LNCAP (cell line): ENCODE data around the gene PRKAG3.
A peak's percentile ranks its signal among the peaks of the same experiment; 100 is the strongest.

ENCODE experiments used
- TF ChIP-seq, protein P1 (sequence below): fragments of 450-650 bp; IDR thresholded peaks from 2 replicates; pipeline ENCODE4 v1.5.1; 2017; ENCODE audit warnings: mild to moderate bottlenecking

Gene PRKAG3

DNA sequence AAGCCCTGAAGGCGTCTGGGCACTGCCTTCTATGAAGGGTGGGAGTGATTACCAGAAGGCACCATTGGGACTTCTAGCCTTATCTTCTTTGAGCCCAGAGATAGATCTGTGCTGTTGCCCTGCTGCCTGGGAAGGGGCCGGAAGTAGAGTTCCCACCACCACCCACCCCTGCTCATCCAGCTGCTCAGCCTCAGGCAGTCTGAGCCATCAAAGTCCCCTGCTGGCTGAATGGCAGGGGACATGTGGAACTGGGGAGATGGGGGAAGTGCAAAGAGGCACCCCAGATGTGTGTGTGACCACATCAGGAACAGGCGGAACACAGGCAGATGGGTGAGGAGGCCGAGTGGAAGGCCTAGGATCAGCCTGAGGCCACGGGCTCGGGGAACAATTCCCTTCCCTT is 45.7 kb upstream of the PRKAG3 start:
- TF ChIP-seq, protein P1, sequence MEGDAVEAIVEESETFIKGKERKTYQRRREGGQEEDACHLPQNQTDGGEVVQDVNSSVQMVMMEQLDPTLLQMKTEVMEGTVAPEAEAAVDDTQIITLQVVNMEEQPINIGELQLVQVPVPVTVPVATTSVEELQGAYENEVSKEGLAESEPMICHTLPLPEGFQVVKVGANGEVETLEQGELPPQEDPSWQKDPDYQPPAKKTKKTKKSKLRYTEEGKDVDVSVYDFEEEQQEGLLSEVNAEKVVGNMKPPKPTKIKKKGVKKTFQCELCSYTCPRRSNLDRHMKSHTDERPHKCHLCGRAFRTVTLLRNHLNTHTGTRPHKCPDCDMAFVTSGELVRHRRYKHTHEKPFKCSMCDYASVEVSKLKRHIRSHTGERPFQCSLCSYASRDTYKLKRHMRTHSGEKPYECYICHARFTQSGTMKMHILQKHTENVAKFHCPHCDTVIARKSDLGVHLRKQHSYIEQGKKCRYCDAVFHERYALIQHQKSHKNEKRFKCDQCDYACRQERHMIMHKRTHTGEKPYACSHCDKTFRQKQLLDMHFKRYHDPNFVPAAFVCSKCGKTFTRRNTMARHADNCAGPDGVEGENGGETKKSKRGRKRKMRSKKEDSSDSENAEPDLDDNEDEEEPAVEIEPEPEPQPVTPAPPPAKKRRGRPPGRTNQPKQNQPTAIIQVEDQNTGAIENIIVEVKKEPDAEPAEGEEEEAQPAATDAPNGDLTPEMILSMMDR = no peak

DNA sequence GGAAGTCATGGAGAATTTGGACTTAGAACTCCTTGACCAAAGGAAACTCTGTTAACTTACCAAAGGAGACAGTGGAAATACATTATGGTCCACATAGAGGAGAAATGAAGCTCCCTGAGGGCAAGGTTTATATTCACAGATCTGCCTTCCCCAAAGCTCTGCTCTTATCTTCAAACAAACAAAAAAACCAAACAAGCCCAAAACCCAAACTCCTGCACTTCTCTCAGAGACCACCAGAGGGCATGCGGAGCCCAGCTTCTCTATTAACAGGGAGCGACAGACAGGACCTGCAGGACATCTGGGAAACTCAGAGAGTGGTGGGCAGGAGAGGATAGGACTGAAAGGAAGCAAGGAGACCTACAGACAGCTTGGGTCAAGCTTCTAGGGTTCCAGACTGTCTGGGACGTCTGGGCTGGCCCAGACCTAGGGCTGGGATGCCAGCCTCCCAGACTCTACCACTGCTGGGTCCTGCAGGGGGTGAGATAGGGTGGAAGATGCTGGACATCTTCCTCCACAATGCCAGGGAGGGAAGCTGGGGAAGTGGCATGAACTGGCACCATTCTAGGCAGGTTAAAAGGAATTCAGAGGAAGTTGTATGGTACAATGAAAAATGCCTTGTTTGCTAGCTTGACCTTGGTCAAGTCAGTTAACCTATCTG is 45.1 kb upstream of the PRKAG3 start:
- TF ChIP-seq, protein P1 = peak; percentile 78

DNA sequence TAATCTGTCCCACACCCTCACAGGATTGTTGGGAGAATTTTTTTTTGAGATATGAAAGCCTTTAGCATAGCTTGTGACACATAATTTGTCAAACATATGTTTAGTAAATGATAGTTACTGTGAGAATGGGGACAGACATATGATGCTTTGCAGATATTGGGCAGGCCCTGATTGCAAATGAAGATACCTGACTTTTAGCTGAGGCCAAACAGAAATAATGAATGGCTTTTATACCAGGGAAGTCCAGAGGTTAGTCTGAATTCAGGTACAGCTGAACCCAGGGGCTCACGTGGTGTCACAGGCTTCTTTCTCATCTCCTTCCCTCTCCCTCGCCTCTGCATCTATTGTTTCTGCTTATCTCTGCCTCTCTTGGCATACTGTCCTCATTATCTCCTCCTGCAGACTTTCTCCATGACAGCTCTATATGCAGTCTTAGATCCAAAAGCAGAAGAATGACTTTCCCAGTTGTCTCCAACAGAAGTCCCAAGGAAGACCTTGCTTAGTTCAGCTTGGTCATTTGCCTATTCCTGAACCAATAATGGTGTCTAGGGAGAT is 44.2 kb upstream of the PRKAG3 start:
- TF ChIP-seq, protein P1 = no peak

DNA sequence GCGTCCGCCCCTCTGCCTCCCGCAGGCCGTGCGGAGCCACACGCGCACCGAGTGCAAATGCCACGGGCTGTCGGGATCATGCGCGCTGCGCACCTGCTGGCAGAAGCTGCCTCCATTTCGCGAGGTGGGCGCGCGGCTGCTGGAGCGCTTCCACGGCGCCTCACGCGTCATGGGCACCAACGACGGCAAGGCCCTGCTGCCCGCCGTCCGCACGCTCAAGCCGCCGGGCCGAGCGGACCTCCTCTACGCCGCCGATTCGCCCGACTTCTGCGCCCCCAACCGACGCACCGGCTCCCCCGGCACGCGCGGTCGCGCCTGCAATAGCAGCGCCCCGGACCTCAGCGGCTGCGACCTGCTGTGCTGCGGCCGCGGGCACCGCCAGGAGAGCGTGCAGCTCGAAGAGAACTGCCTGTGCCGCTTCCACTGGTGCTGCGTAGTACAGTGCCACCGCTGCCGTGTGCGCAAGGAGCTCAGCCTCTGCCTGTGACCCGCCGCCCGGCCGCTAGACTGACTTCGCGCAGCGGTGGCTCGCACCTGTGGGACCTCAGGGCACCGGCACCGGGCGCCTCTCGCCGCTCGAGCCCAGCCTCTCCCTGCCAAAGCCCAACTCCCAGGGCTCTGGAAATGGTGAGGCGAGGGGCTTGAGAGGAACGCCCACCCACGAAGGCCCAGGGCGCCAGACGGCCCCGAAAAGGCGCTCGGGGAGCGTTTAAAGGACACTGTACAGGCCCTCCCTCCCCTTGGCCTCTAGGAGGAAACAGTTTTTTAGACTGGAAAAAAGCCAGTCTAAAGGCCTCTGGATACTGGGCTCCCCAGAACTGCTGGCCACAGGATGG is 42.0 kb upstream of the PRKAG3 start:
- TF ChIP-seq, protein P1 = no peak

DNA sequence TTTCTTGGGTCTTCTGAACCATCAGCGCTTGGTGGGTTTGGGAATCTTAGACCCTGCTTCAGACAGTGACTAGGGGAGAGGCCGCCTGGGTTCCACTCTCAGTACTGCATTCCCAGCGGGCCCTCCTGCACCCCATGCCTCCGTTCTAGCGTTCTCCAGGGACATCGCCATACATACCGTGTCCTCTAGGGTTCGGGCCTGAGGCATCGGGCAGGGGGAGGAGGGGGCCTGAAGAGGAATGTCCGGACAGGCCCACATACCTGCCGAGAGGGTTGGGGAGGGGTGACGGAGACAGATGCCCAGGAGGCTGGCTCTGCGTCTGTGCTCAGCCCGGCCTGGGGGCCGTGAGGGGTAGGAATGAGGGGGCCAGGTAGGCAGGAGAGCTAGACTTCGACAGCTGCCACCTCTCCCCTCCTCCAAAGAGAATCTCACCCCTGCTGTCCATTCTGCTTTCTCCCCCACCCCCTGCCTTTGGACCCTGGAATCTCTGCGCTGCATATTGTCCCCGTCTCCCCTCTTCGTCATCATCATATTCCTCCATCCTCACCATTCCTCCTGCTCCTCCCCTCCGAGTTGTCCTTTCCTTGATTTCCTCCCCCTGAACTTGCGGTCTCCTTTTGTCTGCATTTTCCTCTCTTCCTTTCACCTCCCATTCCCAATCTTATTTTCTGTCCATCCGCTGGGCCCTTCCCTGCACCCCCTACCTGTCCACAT is 41.2 kb upstream of the PRKAG3 start:
- TF ChIP-seq, protein P1 = no peak

DNA sequence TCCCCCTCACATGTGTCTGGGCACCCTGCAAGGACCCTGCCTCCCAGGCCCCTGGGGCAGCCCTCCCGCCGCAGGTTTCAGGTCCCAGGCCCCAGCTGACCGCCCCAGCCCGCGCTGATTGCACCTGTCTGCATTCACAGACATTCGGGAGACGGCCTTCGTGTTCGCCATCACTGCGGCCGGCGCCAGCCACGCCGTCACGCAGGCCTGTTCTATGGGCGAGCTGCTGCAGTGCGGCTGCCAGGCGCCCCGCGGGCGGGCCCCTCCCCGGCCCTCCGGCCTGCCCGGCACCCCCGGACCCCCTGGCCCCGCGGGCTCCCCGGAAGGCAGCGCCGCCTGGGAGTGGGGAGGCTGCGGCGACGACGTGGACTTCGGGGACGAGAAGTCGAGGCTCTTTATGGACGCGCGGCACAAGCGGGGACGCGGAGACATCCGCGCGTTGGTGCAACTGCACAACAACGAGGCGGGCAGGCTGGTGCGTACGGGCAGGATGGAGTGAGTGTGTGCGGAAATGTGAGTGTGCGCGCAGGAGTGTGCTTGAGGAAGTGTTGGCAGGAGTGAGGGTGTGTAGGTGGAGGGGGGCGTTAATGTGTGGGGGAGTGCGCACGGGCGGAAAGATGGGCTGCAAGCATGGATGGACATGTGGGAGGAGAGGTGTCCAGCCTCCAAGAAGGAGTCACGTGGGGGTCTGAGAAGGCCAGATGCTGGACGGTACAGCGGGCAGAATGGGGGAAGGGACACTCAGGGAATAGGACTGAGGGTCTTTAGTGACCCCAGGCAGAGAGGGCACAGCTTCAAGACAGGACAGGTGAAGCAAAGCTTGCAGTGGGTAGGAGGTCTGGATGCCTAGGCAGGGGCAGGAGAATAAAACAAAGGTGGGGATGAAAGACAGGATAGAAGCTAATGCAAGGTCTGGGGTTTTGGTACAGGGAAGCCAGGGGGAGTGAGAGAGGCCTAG is 40.0 kb upstream of the PRKAG3 start:
- TF ChIP-seq, protein P1 = no peak

DNA sequence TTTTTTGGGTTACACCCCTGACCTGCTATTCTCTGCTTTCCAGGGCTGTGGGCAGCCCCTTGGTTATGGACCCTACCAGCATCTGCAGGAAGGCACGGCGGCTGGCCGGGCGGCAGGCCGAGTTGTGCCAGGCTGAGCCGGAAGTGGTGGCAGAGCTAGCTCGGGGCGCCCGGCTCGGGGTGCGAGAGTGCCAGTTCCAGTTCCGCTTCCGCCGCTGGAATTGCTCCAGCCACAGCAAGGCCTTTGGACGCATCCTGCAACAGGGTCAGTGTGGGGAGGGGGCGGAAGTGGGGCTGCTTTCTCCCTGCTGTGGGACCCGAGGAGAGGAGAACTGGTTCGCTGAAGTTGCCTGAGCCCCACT is 39.4 kb upstream of the PRKAG3 start:
- TF ChIP-seq, protein P1 = no peak
